Right lobe of liver (tissue), 6 donors: ENCODE data around the gene ZFR. TPM values are rescaled to one million over a fixed set of nuclear protein-coding genes. Genes with fewer than 3 reads are reported as not detected.

Experiments
- ATAC-seq, 4 donors: fragments of 200-7000 bp; cut with Tn5 transposase; one replicate each; pipeline ENCODE4 v1.9.1; 2020; ENCODE audit warnings: mild to moderate bottlenecking in 4 of 4, moderate library complexity in 4 of 4
- DNase-seq, 3 donors: peaks; one replicate each; pipeline ENCODE4 v3.0.0-alpha.2; 2020
- H3K27ac ChIP-seq, 3 donors: fragments of 200-600 bp; one replicate each; pipeline ENCODE4 v1.8.0; 2022
- H3K27me3 ChIP-seq, 2 donors: fragments of 200-600 bp; one replicate each; pipeline ENCODE4 v1.8.0; 2022
- H3K36me3 ChIP-seq, 4 donors: fragments of 200-600 bp; sonication (generic) in 1 of 4; one replicate each; pipeline versions ENCODE4 v1.5.1 to v1.8.0; 2017 to 2022; ENCODE audit warnings: control low read depth in 1 of 4
- H3K4me1 ChIP-seq, 4 donors: fragments of 200-600 bp; sonication (generic) in 1 of 4; one replicate each; pipeline versions ENCODE4 v1.5.1 to v1.8.0; 2017 to 2022; ENCODE audit warnings: control low read depth in 1 of 4
- H3K4me3 ChIP-seq, 3 donors: fragments of 200-600 bp; one replicate each; pipeline ENCODE4 v1.8.0; 2022
- H3K9me3 ChIP-seq, 4 donors: fragments of 200-600 bp; sonication (generic) in 1 of 4; one replicate each; pipeline versions ENCODE4 v1.5.1 to v1.8.0; 2017 to 2022; ENCODE audit warnings: control low read depth in 1 of 4
- CTCF ChIP-seq, 4 donors: fragments of 200-600 bp in 3 of 4; fragments of 450-650 bp in 1 of 4; IDR thresholded peaks; one replicate each; pipeline versions ENCODE4 v1.5.1 to v1.8.0; 2016 to 2022; ENCODE audit warnings: antibody characterized with exemption in 4 of 4, mild to moderate bottlenecking in 2 of 4
- POLR2A ChIP-seq: fragments of 450-650 bp; IDR thresholded peaks from one replicate; pipeline ENCODE4 v1.6.1; 2017; ENCODE audit warnings: antibody characterized with exemption, mild to moderate bottlenecking
- WGBS: methylation state at CpG from one replicate; pipeline ENCODE4 v1.1.6; 2018; ENCODE audit warnings: low coverage, low lambda C conversion rate; ENCODE audit not compliant: insufficient coverage; ENCODE audit errors: missing lambda C conversion rate; 5-methylcytosine and 5-hydroxymethylcytosine counted together
- intact Hi-C, 2 donors: fragments of 100-400 bp; cut with DNase I; formaldehyde crosslinking; loops; one replicate each; pipeline versions ENCODE4 v1.11.2 to v1.14.1; 2022
- total RNA-seq, 6 experiments: library from RNA; depleted of rRNA in 2 of 6; stranded (reverse); fragments of >200 nt in 2 of 6; fragmentation: NEBNext Ultra II Directional in 3 of 6; extraction: Animal tissue kit (Norgen Biotek cat#: 25700) in 3 of 6; gene quantifications; one replicate each; pipeline versions ENCODE4 v1.1.0 to v1.2.4, GENCODE V29; 2016 to 2023
- donor health status: DM: no; HTN: yes; CAD: no.
- donor health status: DM: no; HTN: no; CAD: no.
- donor health status: DM: no; HTN: no; CAD: no.
- donor health status: DM: no; HTN: yes; CAD: no.
- donor health status: DM: no; HTN: yes; CAD: no.

Gene ZFR
- total RNA-seq, 6 experiments from 2014 or later: 19.8 to 36.8 (median 25.8) TPM

GRCh38 chr5:32443541-32444430 lies 754 bp downstream of the ZFR start:
- Histone ChIP-seq H3K36me3 (no peaks in the 10 kb centered on the region), H3K4me3 (peak overlapping the region; percentile 78 to 94 (median 90)), H3K9me3 (no peaks in the 10 kb centered on the region), H3K27ac (peak overlapping the region; percentile 82 to 97 (median 88)), H3K27me3 (no peaks in the 10 kb centered on the region), H3K4me1 (peaks cover 0 to 19% (median 5%) of the 10 kb centered on the region in 4 donors)
- DNase-seq (peak; percentile 38 to 75 (median 48)), ATAC-seq (peak; percentile 55 to 76 (median 68))
- intact Hi-C loops: no loop called here
- WGBS: 0% methylated on average over 4 of the region's 83 CpGs
- no peak for TF ChIP-seq POLR2A
- TF ChIP-seq CTCF (IDR thresholded peaks at IDR 0.05): no peak

GRCh38 chr5:32443145-32443540 lies 1.4 kb downstream of the ZFR start:
- ATAC-seq (peak in 1 of 4 donors; percentile 5), DNase-seq (no peak)
- H3K36me3 ChIP-seq: no peaks in the 10 kb centered on the region
- intact Hi-C loops: no loop called here
- no peaks in the 10 kb centered on the region for H3K9me3 ChIP-seq
- H3K4me3 ChIP-seq: peak overlapping the region; percentile 78 to 94 (median 90)
- 8% methylated on average over 7 of the region's 7 CpGs for WGBS
- H3K27me3 ChIP-seq: no peaks in the 10 kb centered on the region
- peaks cover 0 to 19% (median 5%) of the 10 kb centered on the region in 4 donors for H3K4me1 ChIP-seq
- peak overlapping the region; percentile 13 to 88 (median 58) for H3K27ac ChIP-seq
- no peak for TF ChIP-seq POLR2A
- no peak for TF ChIP-seq CTCF (IDR thresholded peaks at IDR 0.05)

DNA sequence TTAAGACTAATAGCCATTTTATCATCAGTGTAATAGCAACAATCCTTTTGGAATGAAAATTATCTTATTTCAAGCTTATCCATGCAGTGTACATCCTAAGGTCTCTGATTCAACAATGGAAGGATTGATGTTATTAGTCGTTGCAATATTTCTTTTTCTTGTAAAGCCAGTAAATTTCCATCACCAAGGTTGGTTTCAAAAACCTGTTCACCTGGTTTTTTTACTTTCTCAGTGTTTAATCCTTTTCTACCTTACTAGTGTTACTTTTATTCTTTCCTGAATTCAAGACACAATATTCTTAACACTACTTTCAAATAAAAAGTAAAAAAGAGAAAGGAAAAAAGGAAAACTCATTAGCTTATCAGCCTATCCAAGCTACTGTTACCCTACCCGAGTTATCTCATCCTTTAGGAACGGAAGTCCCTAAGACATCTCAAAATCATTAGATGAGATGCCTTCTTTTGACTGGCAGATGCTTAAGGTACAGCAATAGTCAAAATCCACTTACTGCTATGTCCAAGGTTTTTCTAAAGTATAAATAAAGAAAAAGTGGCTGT lies 5.4 kb downstream of the ZFR start:
- Histone ChIP-seq H3K4me1 (peaks cover 0 to 29% (median 7%) of the 10 kb centered on the region in 4 donors), H3K4me3 (no peak overlapping the region), H3K9me3 (no peaks in the 10 kb centered on the region), H3K27me3 (no peaks in the 10 kb centered on the region), H3K36me3 (no peaks in the 10 kb centered on the region), H3K27ac (no peak overlapping the region)
- WGBS: 57% methylated on average over 3 of the region's 3 CpGs
- ATAC-seq (no peak), DNase-seq (no peak)
- TF ChIP-seq POLR2A (no peak), CTCF (IDR thresholded peaks at IDR 0.05) (no peak)
- intact Hi-C loops: no loop called here

GRCh38 chr5:32436553-32437242 lies 7.8 kb downstream of the ZFR start:
- no peak overlapping the region for H3K27ac ChIP-seq

More at GRCh38 chr5:32436553-32437242, 7.8 kb downstream of the ZFR start:
- H3K27me3 ChIP-seq: no peaks in the 10 kb centered on the region
- peaks cover 0 to 12% (median 2%) of the 10 kb centered on the region in 4 donors for H3K4me1 ChIP-seq
- H3K9me3 ChIP-seq: no peaks in the 10 kb centered on the region
- intact Hi-C loops: no loop called here
- DNase-seq: no peak
- ATAC-seq: peak; percentile 33 to 81 (median 66)
- WGBS: 70% methylated on average over 4 of the region's 4 CpGs
- no peaks in the 10 kb centered on the region for H3K36me3 ChIP-seq
- no peak for TF ChIP-seq CTCF (IDR thresholded peaks at IDR 0.05)
- TF ChIP-seq POLR2A: no peak
- H3K4me3 ChIP-seq: no peak overlapping the region
